SIG-M5 treated with dmso at 0.1 percent for 504 hours (cell line): ENCODE measurements around the gene PARPBP.
"Not testable (repeated sequence)": the region's sequence is repeated elsewhere in the genome, so short reads cannot be mapped to it uniquely, and the experiment has no call there.

ENCODE experiments used
- DNase-seq: peaks from one replicate; lab custom pipeline; 2025; ENCODE audit not compliant: unreplicated experiment; lab: John Stamatoyannopoulos, UW

PARPBP gene

GRCh38 chr12:102119674-102120563, at the start of gene PARPBP, which contains the start of gene NUP37:
Gene PARPBP (plus strand): TSS chr12:102120183. CDS start chr12:102123889, 3,706 bp downstream.
Gene NUP37 (minus strand): TSS chr12:102120114. CDS start chr12:102118518, 1,596 bp downstream.
- peak; percentile 93 for DNase-seq

GRCh38 chr12:102072092-102072491, 47.9 kb upstream of the PARPBP start:
- DNase-seq, result not testable (repeated sequence)

GRCh38 chr12:102080842-102081241, 39.1 kb upstream of the PARPBP start:
- DNase-seq, result no peak

- not testable (repeated sequence) for DNase-seq
Observed at GRCh38 chr12:102089228-102089835, 30.7 kb upstream of the PARPBP start.

GRCh38 chr12:102093319-102093718, 26.7 kb upstream of the PARPBP start:
- DNase-seq, result no peak

GRCh38 chr12:102095677-102096263, 24.2 kb upstream of the PARPBP start:
- peak; percentile 34 for DNase-seq

- DNase-seq, result no peak
Observed at GRCh38 chr12:102096855-102097254, 23.1 kb upstream of the PARPBP start.

GRCh38 chr12:102106905-102107304, 13.1 kb upstream of the PARPBP start:
- no peak for DNase-seq

- DNase-seq, result no peak
Observed at GRCh38 chr12:102107970-102108369, 12.0 kb upstream of the PARPBP start.

- DNase-seq, result no peak
Observed at GRCh38 chr12:102110782-102111181, 9.2 kb upstream of the PARPBP start.

- DNase-seq, result no peak
Observed at GRCh38 chr12:102114212-102114611, 5.8 kb upstream of the PARPBP start.

GRCh38 chr12:102116392-102116791, 3.6 kb upstream of the PARPBP start:
- DNase-seq, result no peak

- DNase-seq, result no peak
Observed at GRCh38 chr12:102118874-102119273, 1.1 kb upstream of the PARPBP start.

- DNase-seq, result no peak
Observed at GRCh38 chr12:102120564-102120873, 536 bp downstream of the PARPBP start.

- peak; percentile 57 for DNase-seq
Observed at GRCh38 chr12:102120886-102121285, 903 bp downstream of the PARPBP start.

GRCh38 chr12:102121328-102121727, 1.3 kb downstream of the PARPBP start:
- DNase-seq, result not testable (repeated sequence)

- DNase-seq, result not testable (repeated sequence)
Observed at GRCh38 chr12:102130720-102131119, 10.7 kb downstream of the PARPBP start.

- DNase-seq, result not testable (repeated sequence)
Observed at GRCh38 chr12:102131442-102131841, 11.5 kb downstream of the PARPBP start.

GRCh38 chr12:102137619-102138018, 17.6 kb downstream of the PARPBP start:
- not testable (repeated sequence) for DNase-seq

GRCh38 chr12:102142866-102143373, 22.9 kb downstream of the PARPBP start:
- not testable (repeated sequence) for DNase-seq

GRCh38 chr12:102144221-102144620, 24.2 kb downstream of the PARPBP start:
- no peak for DNase-seq
